Measurements from ENCODE around the gene CYP2B6.

The CYP2B6 gene

GRCh38 chr19:41016488-41017071 lies 25.5 kb downstream of the CYP2B6 start:
- DNase-seq (ENCODE audit: low spot score): no peak
- TF ChIP-seq, protein P1, sequence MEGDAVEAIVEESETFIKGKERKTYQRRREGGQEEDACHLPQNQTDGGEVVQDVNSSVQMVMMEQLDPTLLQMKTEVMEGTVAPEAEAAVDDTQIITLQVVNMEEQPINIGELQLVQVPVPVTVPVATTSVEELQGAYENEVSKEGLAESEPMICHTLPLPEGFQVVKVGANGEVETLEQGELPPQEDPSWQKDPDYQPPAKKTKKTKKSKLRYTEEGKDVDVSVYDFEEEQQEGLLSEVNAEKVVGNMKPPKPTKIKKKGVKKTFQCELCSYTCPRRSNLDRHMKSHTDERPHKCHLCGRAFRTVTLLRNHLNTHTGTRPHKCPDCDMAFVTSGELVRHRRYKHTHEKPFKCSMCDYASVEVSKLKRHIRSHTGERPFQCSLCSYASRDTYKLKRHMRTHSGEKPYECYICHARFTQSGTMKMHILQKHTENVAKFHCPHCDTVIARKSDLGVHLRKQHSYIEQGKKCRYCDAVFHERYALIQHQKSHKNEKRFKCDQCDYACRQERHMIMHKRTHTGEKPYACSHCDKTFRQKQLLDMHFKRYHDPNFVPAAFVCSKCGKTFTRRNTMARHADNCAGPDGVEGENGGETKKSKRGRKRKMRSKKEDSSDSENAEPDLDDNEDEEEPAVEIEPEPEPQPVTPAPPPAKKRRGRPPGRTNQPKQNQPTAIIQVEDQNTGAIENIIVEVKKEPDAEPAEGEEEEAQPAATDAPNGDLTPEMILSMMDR (IDR thresholded peaks at IDR 0.05; ENCODE audit: extremely low read depth, missing control alignments): no peak

DNA sequence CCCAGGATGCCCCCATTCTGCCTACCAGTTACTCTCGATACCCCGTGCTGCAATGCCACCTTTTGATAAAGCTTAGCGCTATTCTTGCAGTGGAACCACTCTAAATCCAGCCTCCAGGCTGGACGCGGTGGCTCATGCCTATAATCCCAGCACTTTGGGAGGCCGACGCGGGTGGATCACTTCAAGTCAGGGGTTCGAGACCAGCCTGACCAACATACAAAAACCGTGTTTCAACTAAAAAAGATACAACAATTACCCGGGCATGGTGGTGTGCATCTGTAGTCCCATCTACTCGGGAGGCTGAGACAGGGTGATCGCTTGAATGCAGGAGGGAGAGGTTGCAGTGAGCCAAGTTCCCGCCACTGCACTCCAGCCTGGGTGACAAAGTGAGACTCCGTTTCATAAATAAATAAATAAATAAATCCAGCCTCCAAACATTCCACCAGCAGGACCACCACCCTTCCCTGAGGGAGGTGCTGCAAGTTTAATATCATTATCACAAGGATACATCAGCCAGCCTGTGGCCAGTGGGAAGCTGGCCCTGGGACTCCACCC lies 27.7 kb downstream of the CYP2B6 start:
- TF ChIP-seq, protein P1 (IDR thresholded peaks at IDR 0.05; ENCODE audit: extremely low read depth, missing control alignments): no peak
- no peak for DNase-seq (ENCODE audit: low spot score)

- DNase-seq (ENCODE audit: low spot score): no peak
- TF ChIP-seq, protein P1 (IDR thresholded peaks at IDR 0.05; ENCODE audit: extremely low read depth, missing control alignments): no peak
Measured at GRCh38 chr19:41019346-41019745, 28.3 kb downstream of the CYP2B6 start.

- TF ChIP-seq, protein P1 (IDR thresholded peaks at IDR 0.05; ENCODE audit: extremely low read depth, missing control alignments): no peak
- DNase-seq (ENCODE audit: low spot score): no peak
Measured at GRCh38 chr19:41023193-41023592, 32.1 kb downstream of the CYP2B6 start.

DNA sequence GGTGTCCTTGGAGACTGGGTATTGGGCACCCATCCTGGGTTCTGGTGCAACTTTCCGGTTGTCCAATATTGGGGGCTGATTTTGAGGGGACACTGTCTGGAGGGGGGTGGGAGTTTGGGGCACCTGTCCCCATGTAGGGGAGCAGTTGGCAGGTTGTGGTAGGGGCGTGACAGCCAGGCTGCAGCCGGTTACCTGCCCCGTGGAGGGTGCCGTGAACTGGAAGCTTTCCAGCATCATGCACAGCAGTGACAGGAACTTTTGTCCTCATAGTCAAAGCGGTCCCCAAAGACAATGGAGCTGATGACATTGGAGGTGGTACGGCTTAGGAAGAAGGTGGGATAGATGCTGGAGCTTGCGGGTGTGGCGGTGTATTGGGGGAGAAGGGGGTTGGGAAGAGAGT lies 34.3 kb downstream of the CYP2B6 start:
- TF ChIP-seq, protein P1 (IDR thresholded peaks at IDR 0.05; ENCODE audit: extremely low read depth, missing control alignments): no peak
- no peak for DNase-seq (ENCODE audit: low spot score)

- TF ChIP-seq, protein P1 (IDR thresholded peaks at IDR 0.05; ENCODE audit: extremely low read depth, missing control alignments): no peak
Measured at GRCh38 chr19:41025871-41026270, 34.8 kb downstream of the CYP2B6 start.

DNA sequence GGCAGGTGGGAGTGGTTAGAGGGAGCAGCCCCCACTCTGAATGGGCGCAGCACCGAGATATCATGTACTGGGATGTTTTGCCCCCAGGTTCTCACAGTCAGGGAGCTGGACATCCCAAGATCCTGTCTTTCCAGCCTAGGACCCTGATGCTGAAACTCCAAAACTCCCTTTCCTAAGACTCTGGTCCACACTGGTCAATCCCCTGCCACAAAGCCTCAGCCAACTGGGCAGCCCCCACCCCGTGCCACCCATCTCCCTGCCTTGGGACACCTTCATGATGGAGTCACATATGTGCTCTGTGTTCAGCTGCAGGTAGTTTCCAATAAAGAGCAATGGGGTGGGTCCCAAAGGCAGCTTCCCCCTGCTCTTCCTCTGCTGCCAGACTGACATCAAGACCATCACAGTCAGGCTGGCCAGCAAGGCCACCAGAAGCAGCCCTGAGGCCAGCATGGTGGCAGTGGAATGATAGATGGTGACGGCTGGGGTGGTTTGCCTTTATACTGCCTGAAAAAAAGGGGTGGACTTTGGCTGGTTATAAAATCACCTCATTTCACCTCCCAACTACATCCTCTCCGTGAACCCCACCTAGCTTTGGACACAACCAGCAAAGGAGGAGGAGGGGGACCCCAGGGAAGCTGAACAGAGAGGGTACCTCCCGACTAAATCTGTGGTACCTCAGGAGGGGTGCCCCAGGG lies 36.3 kb downstream of the CYP2B6 start:
- no peak for DNase-seq (ENCODE audit: low spot score)
- TF ChIP-seq, protein P1 (IDR thresholded peaks at IDR 0.05; ENCODE audit: extremely low read depth, missing control alignments): no peak

More at GRCh38 chr19:41025871-41026270, 34.8 kb downstream of the CYP2B6 start:
- no peak for DNase-seq (ENCODE audit: low spot score)
